Posterior cingulate gyrus (tissue), 11 donors: ENCODE measurements around the gene ZBTB20.
A peak's percentile ranks its signal among the peaks of the same experiment; 100 is the strongest.

Experiments used
- DNase-seq, 10 donors: peaks; one replicate each; pipeline versions ENCODE4 v3.0.0 to v3.0.0-alpha.2; 2020 to 2021; ENCODE audit warnings: mixed read lengths in 3 of 10
- intact Hi-C: fragments of 100-400 bp; cut with DNase I; formaldehyde crosslinking; loops from one replicate; pipeline ENCODE4 v1.15.1; 2023

The ZBTB20 gene

GRCh38 chr3:115095236-115095635, 51.9 kb downstream of the ZBTB20 start:
- no peak for DNase-seq
- intact Hi-C loops: no loop called here

- peak; percentile 52 to 96 (median 74) for DNase-seq
- intact Hi-C loops: loop anchor here (2.0 to 5.0 kb wide), 4 partner anchors 56 to 600 kb away; no protein-coding TSS in a partner anchor
These were observed 54.8 kb downstream of the ZBTB20 start for GRCh38 chr3:115092220-115092791.

- no peak for DNase-seq
- intact Hi-C loops: loop anchor here (5.0 kb wide), 3 partner anchors 82 to 602 kb away; no protein-coding TSS in a partner anchor
These were observed 56.4 kb downstream of the ZBTB20 start for GRCh38 chr3:115090712-115091111.

- no peak for DNase-seq
- intact Hi-C loops: no loop called here
These were observed 57.6 kb downstream of the ZBTB20 start for GRCh38 chr3:115089481-115089880.

- no peak for DNase-seq
- intact Hi-C loops: no loop called here
These were observed 59.6 kb downstream of the ZBTB20 start for GRCh38 chr3:115087512-115087911.

GRCh38 chr3:115086344-115086743, 60.7 kb downstream of the ZBTB20 start:
- DNase-seq: no peak
- intact Hi-C loops: no loop called here

- intact Hi-C loops: no loop called here
- no peak for DNase-seq
These were observed 61.8 kb downstream of the ZBTB20 start for GRCh38 chr3:115085197-115085865.

GRCh38 chr3:115084686-115085085, 62.4 kb downstream of the ZBTB20 start:
- intact Hi-C loops: no loop called here
- DNase-seq: no peak

GRCh38 chr3:115082260-115082659, 64.8 kb downstream of the ZBTB20 start:
- no peak for DNase-seq
- intact Hi-C loops: no loop called here

GRCh38 chr3:115081444-115081843, 65.6 kb downstream of the ZBTB20 start:
- intact Hi-C loops: no loop called here
- no peak for DNase-seq

- no peak for DNase-seq
- intact Hi-C loops: no loop called here
These were observed 69.4 kb downstream of the ZBTB20 start for GRCh38 chr3:115077501-115078250.

- intact Hi-C loops: no loop called here
- no peak for DNase-seq
These were observed 72.6 kb downstream of the ZBTB20 start for GRCh38 chr3:115074502-115074901.

GRCh38 chr3:115072265-115073021, 74.6 kb downstream of the ZBTB20 start:
- no peak for DNase-seq
- intact Hi-C loops: no loop called here

GRCh38 chr3:115071601-115072000, 75.5 kb downstream of the ZBTB20 start:
- intact Hi-C loops: no loop called here
- DNase-seq: peak in 8 of 10 donors; percentile 12 to 91 (median 50)

- intact Hi-C loops: no loop called here
These were observed 75.9 kb downstream of the ZBTB20 start for GRCh38 chr3:115071166-115071565.

GRCh38 chr3:115068799-115069198, 78.3 kb downstream of the ZBTB20 start:
- intact Hi-C loops: no loop called here

More at GRCh38 chr3:115071166-115071565, 75.9 kb downstream of the ZBTB20 start:
- DNase-seq: no peak

GRCh38 chr3:115062412-115062956, 84.6 kb downstream of the ZBTB20 start:
- DNase-seq: no peak
- intact Hi-C loops: no loop called here

More at GRCh38 chr3:115068799-115069198, 78.3 kb downstream of the ZBTB20 start:
- DNase-seq: no peak

GRCh38 chr3:115062009-115062408, 85.1 kb downstream of the ZBTB20 start:
- DNase-seq: peak; percentile 39 to 94 (median 67)
- intact Hi-C loops: no loop called here

GRCh38 chr3:115052906-115053305, 94.2 kb downstream of the ZBTB20 start:
- DNase-seq: no peak
- intact Hi-C loops: no loop called here

GRCh38 chr3:115042351-115042750, 104.7 kb downstream of the ZBTB20 start:
- no peak for DNase-seq
- intact Hi-C loops: no loop called here
